Calu3 (cell line): Measurements from ENCODE around the gene ETV7. TPM values are rescaled to one million over a fixed set of nuclear protein-coding genes. Genes with fewer than 3 reads are reported as not detected.

Source experiments
- BruUV-seq: library from RNA; stranded (reverse); fragments of 400-500 nt; replicated peaks from 2 replicates; lab custom pipeline; 2021; lab: Mats Ljungman, UMichigan
- CTCF ChIA-PET: fragments of 300-600 bp; sonication (Branson Sonifier 250); formaldehyde crosslinking; loops from one replicate; lab custom pipeline; 2022; ENCODE audit warnings: antibody characterized with exemption; lab: Charles Lee
- DNase-seq: peaks from one replicate; pipeline ENCODE4 v3.0.0; 2022
- H3K27ac Mint-ChIP-seq: one replicate; pipeline ENCODE4 v1.8.0; 2022; ENCODE audit warnings: mixed read lengths; ENCODE audit not compliant: unreplicated experiment
- H3K27me3 Mint-ChIP-seq: one replicate; pipeline ENCODE4 v1.8.0; 2022; ENCODE audit warnings: mixed read lengths; ENCODE audit not compliant: unreplicated experiment
- H3K36me3 Mint-ChIP-seq: one replicate; pipeline ENCODE4 v1.8.0; 2022; ENCODE audit warnings: mild to moderate bottlenecking, moderate library complexity, mixed read lengths; ENCODE audit not compliant: insufficient read depth, unreplicated experiment
- H3K4me1 Mint-ChIP-seq: one replicate; pipeline ENCODE4 v1.8.0; 2022; ENCODE audit warnings: mild to moderate bottlenecking, low read depth, mixed read lengths; ENCODE audit not compliant: unreplicated experiment
- H3K4me3 Mint-ChIP-seq: one replicate; pipeline ENCODE4 v1.8.0; 2022; ENCODE audit warnings: mild to moderate bottlenecking, low read depth, moderate library complexity, mixed read lengths; ENCODE audit not compliant: unreplicated experiment
- H3K9me3 Mint-ChIP-seq: one replicate; pipeline ENCODE4 v1.8.0; 2022; ENCODE audit warnings: low read depth, mixed read lengths; ENCODE audit not compliant: unreplicated experiment
- CTCF ChIP-seq: fragments of 200-600 bp; IDR thresholded peaks from one replicate; pipeline ENCODE4 v1.8.0; 2022; ENCODE audit warnings: antibody characterized with exemption; ENCODE audit not compliant: unreplicated experiment
- intact Hi-C: fragments of 100-400 bp; cut with micrococcal nuclease; formaldehyde crosslinking; loops from one replicate; pipeline ENCODE4 v1.10.0; 2022; ENCODE audit not compliant: unreplicated experiment
- total RNA-seq: library from RNA; stranded (reverse); gene quantifications from 2 replicates; pipeline ENCODE4 v1.2.3, GENCODE V29; 2022

ETV7 gene
- total RNA-seq, 1 experiment from 2014 or later = 2.6 TPM

- peaks cover 40% of the 10 kb centered on the region for H3K27me3 Mint-ChIP-seq
- H3K27ac Mint-ChIP-seq = no peak overlapping the region
- no peak for DNase-seq
- H3K4me1 Mint-ChIP-seq = no peaks in the 10 kb centered on the region
- no peaks in the 10 kb centered on the region for H3K9me3 Mint-ChIP-seq
- H3K36me3 Mint-ChIP-seq = no peaks in the 10 kb centered on the region
- TF ChIP-seq CTCF = no peak
- BruUV-seq = no TSS peak
- H3K4me3 Mint-ChIP-seq = no peak overlapping the region
- CTCF ChIA-PET = no interaction called here
- intact Hi-C loops = no loop called here
Observed at GRCh38 chr6:36376183-36376582, 11.3 kb downstream of the ETV7 start.

DNA sequence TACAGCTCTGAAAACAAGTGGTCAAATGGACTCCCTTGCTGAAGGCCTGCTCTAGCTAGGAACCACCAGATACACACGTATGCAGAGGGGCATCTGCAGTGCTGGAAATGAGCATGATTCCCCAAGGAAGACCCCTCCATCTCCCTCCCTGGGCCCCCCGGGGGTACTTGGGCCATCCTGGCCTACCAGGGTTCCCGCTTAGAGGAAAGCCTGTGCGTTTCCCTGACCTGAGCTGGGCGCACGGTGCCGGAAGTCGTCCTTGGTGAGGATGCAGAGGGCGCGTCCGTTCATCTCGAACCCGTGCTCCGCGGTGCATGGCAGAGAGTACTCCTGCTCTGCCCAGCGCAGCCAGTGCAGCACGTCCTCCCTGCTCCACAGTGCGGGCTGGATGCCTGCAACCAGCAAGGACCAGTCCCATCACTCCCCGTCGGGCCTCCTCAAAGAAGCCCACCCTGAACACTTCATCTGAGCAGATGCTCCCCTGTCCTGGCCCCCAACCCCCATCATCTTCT is 11.8 kb downstream of the ETV7 start:
- intact Hi-C loops = no loop called here
- no peak for DNase-seq
- no TSS peak for BruUV-seq
- Mint-ChIP-seq H3K4me1 (no peaks in the 10 kb centered on the region), H3K4me3 (no peak overlapping the region), H3K27ac (no peak overlapping the region), H3K27me3 (peaks cover 40% of the 10 kb centered on the region), H3K9me3 (no peaks in the 10 kb centered on the region), H3K36me3 (no peaks in the 10 kb centered on the region)
- TF ChIP-seq CTCF = no peak
- CTCF ChIA-PET = no interaction called here

DNA sequence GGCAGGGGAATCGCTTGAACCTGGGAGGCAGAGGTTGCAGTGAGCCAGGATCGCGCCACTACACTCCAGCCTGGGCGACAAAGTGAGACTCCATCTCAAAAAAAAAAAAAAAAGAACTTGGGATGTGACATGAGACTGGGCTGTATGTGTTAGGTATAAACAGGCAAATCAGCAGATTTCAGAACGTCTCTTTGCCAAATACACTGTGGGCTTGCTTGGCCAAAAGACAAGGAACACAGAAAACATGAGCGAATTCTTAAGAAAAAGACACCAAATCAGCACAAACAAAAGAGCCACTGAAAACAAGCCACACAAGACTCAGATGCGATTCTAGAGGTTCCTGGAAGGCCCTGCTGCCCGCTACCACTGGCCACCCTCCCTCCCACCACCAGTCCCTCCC is 12.5 kb downstream of the ETV7 start:
- Mint-ChIP-seq H3K36me3 (no peaks in the 10 kb centered on the region), H3K9me3 (no peaks in the 10 kb centered on the region), H3K27me3 (peaks cover 40% of the 10 kb centered on the region), H3K4me3 (no peak overlapping the region), H3K27ac (no peak overlapping the region), H3K4me1 (no peaks in the 10 kb centered on the region)
- TF ChIP-seq CTCF = no peak
- BruUV-seq = no TSS peak
- CTCF ChIA-PET = interaction anchor here (0.7 kb wide), 1 partner anchor 170 kb away, joined by 3 read pairs; no protein-coding TSS in a partner anchor
- intact Hi-C loops = no loop called here
- no peak for DNase-seq

DNA sequence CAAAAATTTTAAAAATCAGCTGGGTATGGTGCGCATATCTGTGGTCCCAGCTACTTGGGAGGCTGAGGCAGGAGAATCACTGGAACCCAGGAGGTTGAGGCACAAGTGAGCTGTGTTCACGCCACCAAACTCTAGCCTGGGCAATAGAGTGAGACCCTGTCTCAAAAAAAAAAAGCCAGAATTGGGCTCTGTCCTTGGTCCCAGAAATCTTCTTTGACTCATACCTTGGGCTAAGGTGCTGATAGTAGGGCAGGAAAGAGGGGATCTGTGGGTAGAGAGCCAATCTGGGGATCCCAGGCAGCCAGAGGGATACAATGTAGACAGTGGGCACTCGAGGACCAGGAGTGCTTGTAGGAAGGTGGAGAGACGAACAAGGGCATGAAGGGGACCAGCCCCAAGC is 13.3 kb downstream of the ETV7 start:
- Mint-ChIP-seq H3K27me3 (peaks cover 40% of the 10 kb centered on the region), H3K9me3 (no peaks in the 10 kb centered on the region), H3K4me1 (no peaks in the 10 kb centered on the region), H3K4me3 (no peak overlapping the region), H3K36me3 (no peaks in the 10 kb centered on the region), H3K27ac (no peak overlapping the region)
- intact Hi-C loops = no loop called here
- BruUV-seq = no TSS peak
- DNase-seq = no peak
- TF ChIP-seq CTCF = no peak
- CTCF ChIA-PET = interaction anchor here (0.7 kb wide), 1 partner anchor 171 kb away, joined by 3 read pairs; no protein-coding TSS in a partner anchor
